ENCODE results near the gene RTN4IP1.

DNA sequence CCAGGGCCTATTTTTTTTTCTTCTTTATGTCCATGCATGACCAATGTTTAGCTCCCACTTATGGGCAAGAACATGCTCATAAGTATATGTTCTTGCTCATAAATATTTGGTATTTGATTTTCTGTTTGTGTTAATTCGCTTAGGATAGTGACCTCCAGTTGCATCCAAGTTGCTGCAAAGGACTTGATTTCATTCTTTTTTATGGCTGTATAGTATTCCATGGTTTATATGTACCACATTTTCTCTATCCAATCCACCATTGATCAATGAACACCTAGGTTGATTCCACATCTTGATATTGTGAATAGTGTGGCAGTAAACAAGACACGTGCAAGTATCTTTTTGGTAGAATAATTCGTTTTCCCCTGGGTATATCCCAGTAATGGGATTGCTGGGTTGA, 78.1 kb downstream of the RTN4IP1 start:
- TF ChIP-seq, protein P1, sequence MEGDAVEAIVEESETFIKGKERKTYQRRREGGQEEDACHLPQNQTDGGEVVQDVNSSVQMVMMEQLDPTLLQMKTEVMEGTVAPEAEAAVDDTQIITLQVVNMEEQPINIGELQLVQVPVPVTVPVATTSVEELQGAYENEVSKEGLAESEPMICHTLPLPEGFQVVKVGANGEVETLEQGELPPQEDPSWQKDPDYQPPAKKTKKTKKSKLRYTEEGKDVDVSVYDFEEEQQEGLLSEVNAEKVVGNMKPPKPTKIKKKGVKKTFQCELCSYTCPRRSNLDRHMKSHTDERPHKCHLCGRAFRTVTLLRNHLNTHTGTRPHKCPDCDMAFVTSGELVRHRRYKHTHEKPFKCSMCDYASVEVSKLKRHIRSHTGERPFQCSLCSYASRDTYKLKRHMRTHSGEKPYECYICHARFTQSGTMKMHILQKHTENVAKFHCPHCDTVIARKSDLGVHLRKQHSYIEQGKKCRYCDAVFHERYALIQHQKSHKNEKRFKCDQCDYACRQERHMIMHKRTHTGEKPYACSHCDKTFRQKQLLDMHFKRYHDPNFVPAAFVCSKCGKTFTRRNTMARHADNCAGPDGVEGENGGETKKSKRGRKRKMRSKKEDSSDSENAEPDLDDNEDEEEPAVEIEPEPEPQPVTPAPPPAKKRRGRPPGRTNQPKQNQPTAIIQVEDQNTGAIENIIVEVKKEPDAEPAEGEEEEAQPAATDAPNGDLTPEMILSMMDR (conservative IDR thresholded peaks at IDR 0.05): no peak
- no peak for TF ChIP-seq ZFX (IDR thresholded peaks at IDR 0.05)
